ENCODE measurements around the gene DSTYK. TPM values are rescaled to one million over a fixed set of nuclear protein-coding genes. Genes with fewer than 3 reads are reported as not detected.

DSTYK gene
- total RNA-seq, 1 experiment from 2014 or later = 8.4 TPM

- Histone ChIP-seq H3K9me3 (ENCODE audit: low read length) (no peaks in the 10 kb centered on the region), H3K27me3 (ENCODE audit: low read length) (no peaks in the 10 kb centered on the region), H3K36me3 (ENCODE audit: low read depth, low read length) (no peaks in the 10 kb centered on the region), H3K9ac (ENCODE audit: low read length) (no peak overlapping the region), H3K4me2 (ENCODE audit: low read length) (no peak overlapping the region), H3K9me2 (replicated peaks; ENCODE audit: low read length) (no peaks in the 10 kb centered on the region), H2AFZ (ENCODE audit: low read length) (no peak overlapping the region), H3K4me3 (ENCODE audit: low read length) (no peak overlapping the region), H3K27ac (ENCODE audit: low read length) (no peak overlapping the region), H4K20me1 (ENCODE audit: low read length) (peaks cover 16% of the 10 kb centered on the region), H3K79me2 (ENCODE audit: low read length) (peaks cover 22% of the 10 kb centered on the region), H3F3A (ENCODE audit: low read length, unreplicated experiment) (no peaks in the 10 kb centered on the region), H3K4me1 (ENCODE audit: insufficient read depth, low read length) (peaks cover 19% of the 10 kb centered on the region)
- no peak for DNase-seq
- no peak for ATAC-seq
- ChIA-PET POLR2A (ENCODE audit: unreplicated experiment) (no interaction called here), CTCF (no interaction called here)
- TF ChIP-seq EZH2phosphoT487 (IDR thresholded peaks at IDR 0.05; ENCODE audit: borderline replicate concordance, low read length) (no peak), EZH2 (IDR thresholded peaks at IDR 0.05; ENCODE audit: low read length, unreplicated experiment) (no peak)
- intact Hi-C loops (cut with micrococcal nuclease) = no loop called here
- no TSS peak for BruUV-seq (replicated peaks)
These were observed 86.8 kb downstream of the DSTYK start for GRCh38 chr1:205124726-205125125.

GRCh38 chr1:205122489-205122882 is 89.0 kb downstream of the DSTYK start:
- POLR2A ChIA-PET (ENCODE audit: unreplicated experiment) = no interaction called here
- intact Hi-C loops (cut with micrococcal nuclease) = loop anchor here (1.0 to 2.0 kb wide), 4 partner anchors 53 to 134 kb away; partner anchors contain the start of genes DSTYK and TMCC2
- peaks cover 42% of the 10 kb centered on the region for H3K79me2 ChIP-seq (ENCODE audit: low read length)

DNA sequence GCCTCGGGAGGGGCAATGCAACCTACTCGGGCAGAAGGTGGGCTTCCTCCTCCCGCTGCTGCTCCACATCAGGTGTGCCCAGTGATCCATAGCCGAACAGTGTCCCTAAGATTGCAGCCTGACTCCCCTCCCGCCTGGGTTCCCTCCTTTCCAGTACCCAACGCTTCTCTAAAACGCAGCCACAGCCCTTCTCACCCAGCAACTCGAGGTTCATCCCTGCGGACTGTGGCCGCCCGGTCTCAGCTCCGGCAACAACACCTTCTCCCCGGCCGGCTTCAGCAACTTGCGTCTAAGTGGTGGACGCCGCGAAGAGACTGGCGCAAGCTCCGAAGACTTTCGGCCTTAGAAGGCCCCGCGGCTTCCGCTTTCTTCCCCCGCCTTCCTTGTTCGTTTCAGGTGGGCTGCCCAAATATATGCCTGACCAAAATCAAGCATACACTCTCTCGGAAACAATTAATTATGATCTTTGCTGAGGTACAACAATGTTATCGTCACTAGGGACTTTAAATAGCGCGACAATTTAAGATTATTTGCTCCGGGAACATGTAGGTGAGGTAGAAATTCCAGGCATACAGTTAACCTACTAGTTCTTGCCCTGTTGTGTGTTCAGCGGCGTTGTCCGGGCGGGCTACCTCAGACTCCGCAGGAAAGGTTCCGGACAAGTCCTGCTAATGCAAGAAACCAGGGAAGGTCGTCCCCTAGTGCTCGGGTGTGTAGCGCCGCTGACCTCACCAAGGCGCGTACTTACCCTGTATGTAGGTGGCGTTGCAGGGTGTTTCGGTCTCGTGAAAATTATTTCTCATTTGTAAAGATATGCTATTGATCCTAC is 89.6 kb downstream of the DSTYK start, which contains the start of gene RBBP5:
TSS of gene RBBP5 (minus strand) at position 319 of the 829 bp plus-strand sequence. CDS start at position 214, 105 bp downstream.
- ChIA-PET CTCF (interaction anchor here (0.6 to 2.2 kb wide), 5 partner anchors 20 to 311 kb away, joined by 3 to 9 read pairs (median 3); no protein-coding TSS in a partner anchor), POLR2A (ENCODE audit: unreplicated experiment) (no interaction called here)
- intact Hi-C loops (cut with micrococcal nuclease) = loop anchor here (1.0 to 2.0 kb wide), 4 partner anchors 53 to 134 kb away; partner anchors contain the start of genes DSTYK and TMCC2
- peak; percentile 99 for DNase-seq
- H3F3A ChIP-seq (ENCODE audit: low read length, unreplicated experiment) = no peaks in the 10 kb centered on the region
- H3K27ac ChIP-seq (ENCODE audit: low read length) = peak within 1 kb of the TSS; percentile 72
- H3K36me3 ChIP-seq (ENCODE audit: low read depth, low read length) = peaks cover 2% of the 10 kb centered on the region; the same call in 1 of the 2 replicates
- H3K4me1 ChIP-seq (ENCODE audit: insufficient read depth, low read length) = peaks cover 24% of the 10 kb centered on the region
- TF ChIP-seq EZH2phosphoT487 (IDR thresholded peaks at IDR 0.05; ENCODE audit: borderline replicate concordance, low read length) = no peak
- TF ChIP-seq, protein P1, sequence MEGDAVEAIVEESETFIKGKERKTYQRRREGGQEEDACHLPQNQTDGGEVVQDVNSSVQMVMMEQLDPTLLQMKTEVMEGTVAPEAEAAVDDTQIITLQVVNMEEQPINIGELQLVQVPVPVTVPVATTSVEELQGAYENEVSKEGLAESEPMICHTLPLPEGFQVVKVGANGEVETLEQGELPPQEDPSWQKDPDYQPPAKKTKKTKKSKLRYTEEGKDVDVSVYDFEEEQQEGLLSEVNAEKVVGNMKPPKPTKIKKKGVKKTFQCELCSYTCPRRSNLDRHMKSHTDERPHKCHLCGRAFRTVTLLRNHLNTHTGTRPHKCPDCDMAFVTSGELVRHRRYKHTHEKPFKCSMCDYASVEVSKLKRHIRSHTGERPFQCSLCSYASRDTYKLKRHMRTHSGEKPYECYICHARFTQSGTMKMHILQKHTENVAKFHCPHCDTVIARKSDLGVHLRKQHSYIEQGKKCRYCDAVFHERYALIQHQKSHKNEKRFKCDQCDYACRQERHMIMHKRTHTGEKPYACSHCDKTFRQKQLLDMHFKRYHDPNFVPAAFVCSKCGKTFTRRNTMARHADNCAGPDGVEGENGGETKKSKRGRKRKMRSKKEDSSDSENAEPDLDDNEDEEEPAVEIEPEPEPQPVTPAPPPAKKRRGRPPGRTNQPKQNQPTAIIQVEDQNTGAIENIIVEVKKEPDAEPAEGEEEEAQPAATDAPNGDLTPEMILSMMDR (conservative IDR thresholded peaks at IDR 0.05; ENCODE audit: low read depth, low read length) = peak; percentile 98
- H3K27me3 ChIP-seq (ENCODE audit: low read length) = no peaks in the 10 kb centered on the region
- H3K9me2 ChIP-seq (replicated peaks; ENCODE audit: low read length) = no peaks in the 10 kb centered on the region
- H3K4me2 ChIP-seq (ENCODE audit: low read length) = peak within 1 kb of the TSS; percentile 97
- no TSS peak for BruUV-seq (replicated peaks)
- H3K9me3 ChIP-seq (ENCODE audit: low read length) = no peaks in the 10 kb centered on the region
- peak within 1 kb of the TSS; percentile 86 for H3K9ac ChIP-seq (ENCODE audit: low read length)
- peak within 1 kb of the TSS; percentile 97 for H2AFZ ChIP-seq (ENCODE audit: low read length)
- peak; percentile 98 for ATAC-seq
- H4K20me1 ChIP-seq (ENCODE audit: low read length) = peaks cover 21% of the 10 kb centered on the region
- H3K79me2 ChIP-seq (ENCODE audit: low read length) = peaks cover 44% of the 10 kb centered on the region
- peak within 1 kb of the TSS; percentile 73 for H3K4me3 ChIP-seq (ENCODE audit: low read length)

More at GRCh38 chr1:205122489-205122882, 89.0 kb downstream of the DSTYK start:
- CTCF ChIA-PET = interaction anchor here (0.7 to 2.2 kb wide), 3 partner anchors 19 to 154 kb away, joined by 3 to 9 read pairs (median 3); no protein-coding TSS in a partner anchor
- H3K9me3 ChIP-seq (ENCODE audit: low read length) = no peaks in the 10 kb centered on the region
- TF ChIP-seq EZH2 (IDR thresholded peaks at IDR 0.05; ENCODE audit: low read length, unreplicated experiment) = no peak
- TF ChIP-seq, protein P1 (conservative IDR thresholded peaks at IDR 0.05; ENCODE audit: low read depth, low read length) = 0 out of 2 replicates have a peak, but pooled peaks have one; percentile 29
- H3K27me3 ChIP-seq (ENCODE audit: low read length) = no peaks in the 10 kb centered on the region
- peak overlapping the region; percentile 86 for H3K9ac ChIP-seq (ENCODE audit: low read length)
- peak overlapping the region; percentile 97 for H3K4me2 ChIP-seq (ENCODE audit: low read length)
- H2AFZ ChIP-seq (ENCODE audit: low read length) = peak overlapping the region; percentile 97
- H3K36me3 ChIP-seq (ENCODE audit: low read depth, low read length) = peaks cover 2% of the 10 kb centered on the region; the same call in 1 of the 2 replicates
- H3F3A ChIP-seq (ENCODE audit: low read length, unreplicated experiment) = no peaks in the 10 kb centered on the region
- DNase-seq (no peak), ATAC-seq (peak; percentile 28)
- no peaks in the 10 kb centered on the region for H3K9me2 ChIP-seq (replicated peaks; ENCODE audit: low read length)
- H3K27ac ChIP-seq (ENCODE audit: low read length) = peak overlapping the region; percentile 20
- TSS peak; percentile 96 for BruUV-seq (replicated peaks)
- H4K20me1 ChIP-seq (ENCODE audit: low read length) = peaks cover 21% of the 10 kb centered on the region
- peak overlapping the region; percentile 73 for H3K4me3 ChIP-seq (ENCODE audit: low read length)
- peaks cover 24% of the 10 kb centered on the region for H3K4me1 ChIP-seq (ENCODE audit: insufficient read depth, low read length)

Measured in PC-3 (cell line).